Testis (tissue), 2 donors: ENCODE measurements around the gene C1QTNF8.

Experiments used
- POLR2A ChIP-seq: fragments of 450-650 bp; IDR thresholded peaks from one replicate; pipeline ENCODE4 v1.6.1; 2017; ENCODE audit warnings: antibody characterized with exemption, mild to moderate bottlenecking, moderate library complexity
- TF ChIP-seq, protein P1 (sequence below), 3 experiments: fragments of 450-650 bp in 2 of 3; fragments of 200-600 bp in 1 of 3; sonication (generic) in 1 of 3; IDR thresholded peaks; one replicate each; pipeline ENCODE4 v1.5.1; 2016 to 2019; ENCODE audit warnings: antibody characterized with exemption in 3 of 3, mild to moderate bottlenecking in 2 of 3, moderate library complexity in 1 of 3

DNA sequence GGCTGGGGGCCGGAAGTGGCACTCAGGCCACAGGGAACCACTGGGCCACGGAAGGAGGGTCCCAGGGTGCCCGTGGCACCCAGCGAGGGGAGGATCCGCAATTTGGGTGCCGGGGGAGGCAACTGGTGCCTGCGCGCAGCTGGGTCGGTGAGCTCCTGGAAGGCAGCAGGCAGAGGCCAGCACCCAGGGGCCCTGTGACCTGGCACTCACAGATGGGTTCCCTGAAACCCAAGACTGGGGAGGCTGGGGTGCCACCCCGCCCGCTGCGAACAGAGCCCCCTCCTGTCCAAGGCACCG lies 22.8 kb downstream of the C1QTNF8 start:
- TF ChIP-seq POLR2A = no peak
- TF ChIP-seq, protein P1, sequence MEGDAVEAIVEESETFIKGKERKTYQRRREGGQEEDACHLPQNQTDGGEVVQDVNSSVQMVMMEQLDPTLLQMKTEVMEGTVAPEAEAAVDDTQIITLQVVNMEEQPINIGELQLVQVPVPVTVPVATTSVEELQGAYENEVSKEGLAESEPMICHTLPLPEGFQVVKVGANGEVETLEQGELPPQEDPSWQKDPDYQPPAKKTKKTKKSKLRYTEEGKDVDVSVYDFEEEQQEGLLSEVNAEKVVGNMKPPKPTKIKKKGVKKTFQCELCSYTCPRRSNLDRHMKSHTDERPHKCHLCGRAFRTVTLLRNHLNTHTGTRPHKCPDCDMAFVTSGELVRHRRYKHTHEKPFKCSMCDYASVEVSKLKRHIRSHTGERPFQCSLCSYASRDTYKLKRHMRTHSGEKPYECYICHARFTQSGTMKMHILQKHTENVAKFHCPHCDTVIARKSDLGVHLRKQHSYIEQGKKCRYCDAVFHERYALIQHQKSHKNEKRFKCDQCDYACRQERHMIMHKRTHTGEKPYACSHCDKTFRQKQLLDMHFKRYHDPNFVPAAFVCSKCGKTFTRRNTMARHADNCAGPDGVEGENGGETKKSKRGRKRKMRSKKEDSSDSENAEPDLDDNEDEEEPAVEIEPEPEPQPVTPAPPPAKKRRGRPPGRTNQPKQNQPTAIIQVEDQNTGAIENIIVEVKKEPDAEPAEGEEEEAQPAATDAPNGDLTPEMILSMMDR (IDR thresholded peaks at IDR 0.05) = no peak
